WTC11 (cell line): ENCODE data around the gene DSG3. TPM values are rescaled to one million over a fixed set of nuclear protein-coding genes. Genes with fewer than 3 reads are reported as not detected.

Source experiments
- ATAC-seq: fragments of 200-7000 bp; cut with Tn5 transposase; 2 replicates; pipeline ENCODE4 v1.10.0; 2021; ENCODE audit warnings: mild to moderate bottlenecking, moderate library complexity
- CTCF ChIA-PET: fragments of 300-600 bp; sonication (Branson Sonifier 250); formaldehyde crosslinking; loops from one replicate; lab custom pipeline; 2021; ENCODE audit warnings: antibody characterized with exemption; lab: Charles Lee
- POLR2A ChIA-PET: fragments of 350-600 bp; sonication (Branson Sonifier 250); formaldehyde crosslinking; loops from one replicate; lab custom pipeline; 2021; ENCODE audit warnings: antibody characterized with exemption; lab: Charles Lee
- DNase-seq: peaks from one replicate; pipeline ENCODE4 v3.0.0; 2021; ENCODE audit warnings: low spot score
- H3K27ac Mint-ChIP-seq: 2 replicates; pipeline ENCODE4 v1.8.0; 2021; ENCODE audit warnings: mixed read lengths
- H3K27me3 Mint-ChIP-seq: 2 replicates; pipeline ENCODE4 v1.8.0; 2021; ENCODE audit warnings: low read depth, mild to moderate bottlenecking, moderate library complexity, mixed read lengths
- H3K36me3 Mint-ChIP-seq: 2 replicates; pipeline ENCODE4 v1.8.0; 2021; ENCODE audit warnings: mixed read lengths
- H3K4me1 Mint-ChIP-seq: 2 replicates; pipeline ENCODE4 v1.8.0; 2022; ENCODE audit warnings: mixed read lengths
- H3K4me3 Mint-ChIP-seq: 2 replicates; pipeline ENCODE4 v1.8.0; 2021; ENCODE audit warnings: mild to moderate bottlenecking, moderate library complexity, mixed read lengths
- H3K9me3 Mint-ChIP-seq: 2 replicates; pipeline ENCODE4 v1.8.0; 2021; ENCODE audit warnings: mixed read lengths
- AR ChIP-seq: fragments of 250-450 bp; sonication (Bioruptor Pico); IDR thresholded peaks from 2 replicates; pipeline ENCODE4 v1.9.0; 2021; ENCODE audit warnings: mild to moderate bottlenecking
- CDX4 ChIP-seq: fragments of 250-450 bp; sonication (Bioruptor Pico); IDR thresholded peaks from 2 replicates; pipeline ENCODE4 v1.9.0; 2021; ENCODE audit warnings: moderate library complexity, mild to moderate bottlenecking, inconsistent platforms, borderline replicate concordance
- CREB1 ChIP-seq: sonication (generic); formaldehyde crosslinking; IDR thresholded peaks from 2 replicates; pipeline ENCODE4 v1.8.0; 2023; ENCODE audit warnings: mild to moderate bottlenecking, missing genetic modification reagents
- E2F5 ChIP-seq: sonication (generic); formaldehyde crosslinking; IDR thresholded peaks from 2 replicates; pipeline ENCODE4 v1.8.1; 2022; ENCODE audit warnings: mild to moderate bottlenecking, moderate library complexity, missing genetic modification reagents
- ELF4 ChIP-seq: sonication (generic); formaldehyde crosslinking; IDR thresholded peaks from 2 replicates; pipeline ENCODE4 v1.8.1; 2022; ENCODE audit warnings: low read depth, mild to moderate bottlenecking, moderate library complexity, missing genetic modification reagents
- ESRRA ChIP-seq: sonication (generic); formaldehyde crosslinking; IDR thresholded peaks from 2 replicates; pipeline ENCODE4 v1.8.1; 2022; ENCODE audit warnings: mild to moderate bottlenecking, missing genetic modification reagents, borderline replicate concordance
- HMGA2 ChIP-seq: fragments of 250-450 bp; sonication (Bioruptor Pico); IDR thresholded peaks from 2 replicates; pipeline ENCODE4 v1.4.0; 2021; ENCODE audit warnings: mild to moderate bottlenecking, moderate library complexity
- IRF2 ChIP-seq: sonication (generic); formaldehyde crosslinking; IDR thresholded peaks from 2 replicates; pipeline ENCODE4 v1.8.0; 2022; ENCODE audit warnings: low read depth, missing genetic modification reagents, borderline replicate concordance
- NFATC4 ChIP-seq: fragments of 250-450 bp; sonication (Bioruptor Pico); IDR thresholded peaks from 2 replicates; pipeline ENCODE4 v1.9.0; 2021; ENCODE audit warnings: mild to moderate bottlenecking
- NFYB ChIP-seq: sonication (generic); formaldehyde crosslinking; conservative IDR thresholded peaks from 2 replicates; pipeline ENCODE4 v1.8.0; 2022; ENCODE audit warnings: low read depth, missing genetic modification reagents
- NR1H2 ChIP-seq: sonication (generic); formaldehyde crosslinking; IDR thresholded peaks from 2 replicates; pipeline ENCODE4 v1.9.0; 2021; ENCODE audit warnings: mild to moderate bottlenecking, moderate library complexity, missing genetic modification reagents
- NR2C2 ChIP-seq: sonication (generic); formaldehyde crosslinking; IDR thresholded peaks from 2 replicates; pipeline ENCODE4 v1.8.0; 2022; ENCODE audit warnings: mild to moderate bottlenecking, missing genetic modification reagents
- OVOL2 ChIP-seq: fragments of 250-450 bp; sonication (Bioruptor Pico); IDR thresholded peaks from 2 replicates; pipeline ENCODE4 v1.9.0; 2021; ENCODE audit warnings: mild to moderate bottlenecking, borderline replicate concordance
- PRDM15 ChIP-seq: sonication (generic); formaldehyde crosslinking; IDR thresholded peaks from 2 replicates; pipeline ENCODE4 v1.8.0; 2022; ENCODE audit warnings: missing genetic modification reagents
- RORB ChIP-seq: fragments of 250-450 bp; sonication (Bioruptor Pico); IDR thresholded peaks from 2 replicates; pipeline ENCODE4 v1.9.0; 2021; ENCODE audit warnings: mild to moderate bottlenecking
- ZNF232 ChIP-seq: sonication (generic); formaldehyde crosslinking; IDR thresholded peaks from 2 replicates; pipeline ENCODE4 v1.8.0; 2022; ENCODE audit warnings: mild to moderate bottlenecking, missing genetic modification reagents
- ZNF263 ChIP-seq: sonication (generic); formaldehyde crosslinking; IDR thresholded peaks from 2 replicates; pipeline ENCODE4 v1.8.1; 2022; ENCODE audit warnings: low read depth, mild to moderate bottlenecking, moderate library complexity, missing genetic modification reagents
- ZNF396 ChIP-seq: fragments of 250-450 bp; sonication (Bioruptor Pico); IDR thresholded peaks from 2 replicates; pipeline ENCODE4 v1.8.0; 2021; ENCODE audit warnings: mild to moderate bottlenecking, moderate library complexity, borderline replicate concordance
- ZNF416 ChIP-seq: fragments of 250-450 bp; sonication (Bioruptor Pico); IDR thresholded peaks from 2 replicates; pipeline ENCODE4 v1.9.0; 2021; ENCODE audit warnings: mild to moderate bottlenecking, inconsistent platforms
- ZNF423 ChIP-seq: fragments of 250-450 bp; sonication (Bioruptor Pico); IDR thresholded peaks from 2 replicates; pipeline ENCODE4 v2.1.2; 2022; ENCODE audit warnings: mild to moderate bottlenecking, moderate library complexity
- ZNF425 ChIP-seq: fragments of 250-450 bp; sonication (Bioruptor Pico); conservative IDR thresholded peaks from 2 replicates; pipeline ENCODE4 v1.9.0; 2021; ENCODE audit warnings: mild to moderate bottlenecking
- ZSCAN18 ChIP-seq: fragments of 250-450 bp; sonication (Bioruptor Pico); IDR thresholded peaks from 2 replicates; pipeline ENCODE4 v2.1.2; 2022; ENCODE audit warnings: mild to moderate bottlenecking, moderate library complexity
- total RNA-seq: library from RNA; stranded (reverse); gene quantifications from 3 replicates; pipeline ENCODE4 v1.2.3, GENCODE V29; 2021

Gene DSG3
- total RNA-seq, 1 experiment from 2014 or later = 0.04 TPM

GRCh38 chr18:31429623-31430022 lies 17.9 kb upstream of the DSG3 start:
- no peak overlapping the region for H3K4me3 Mint-ChIP-seq
- POLR2A ChIA-PET = interaction anchor here (1.2 kb wide), 1 partner anchor 68 kb away, joined by 3 read pairs; no protein-coding TSS in a partner anchor
- DNase-seq (no peak), ATAC-seq (peak; percentile 99)
- peaks cover 23% of the 10 kb centered on the region for H3K9me3 Mint-ChIP-seq
- TF ChIP-seq HMGA2 (no peak), NR1H2 (CRISPR knock-in tag) (no peak), RORB (no peak), PRDM15 (CRISPR knock-in tag) (no peak), ZNF232 (CRISPR knock-in tag) (no peak), CDX4 (CRISPR knock-in tag) (no peak), ESRRA (CRISPR knock-in tag) (no peak), OVOL2 (CRISPR knock-in tag) (no peak), NFATC4 (CRISPR knock-in tag) (no peak)
- H3K27me3 Mint-ChIP-seq = no peaks in the 10 kb centered on the region; the same call in 1 of the 2 replicates
- H3K4me1 Mint-ChIP-seq = peaks cover 13% of the 10 kb centered on the region
- H3K36me3 Mint-ChIP-seq = peaks cover 4% of the 10 kb centered on the region; the same call in 1 of the 2 replicates
- no peak overlapping the region for H3K27ac Mint-ChIP-seq
- CTCF ChIA-PET = interaction anchor here (0.6 to 1.2 kb wide), 3 partner anchors 99 to 667 kb away, joined by 3 read pairs; no protein-coding TSS in a partner anchor

GRCh38 chr18:31430072-31430471 lies 17.5 kb upstream of the DSG3 start:
- TF ChIP-seq ZNF396 (CRISPR knock-in tag) (no peak), RORB (no peak), ZNF423 (CRISPR knock-in tag) (no peak), AR (CRISPR knock-in tag) (no peak), ZNF416 (CRISPR knock-in tag) (no peak), NFYB (CRISPR knock-in tag) (no peak), ZSCAN18 (CRISPR knock-in tag) (no peak), IRF2 (CRISPR knock-in tag) (no peak), ZNF425 (CRISPR knock-in tag) (no peak), ELF4 (CRISPR knock-in tag) (no peak), NR2C2 (CRISPR knock-in tag) (no peak), OVOL2 (CRISPR knock-in tag) (no peak), CDX4 (CRISPR knock-in tag) (no peak), E2F5 (no peak), ZNF263 (no peak), CREB1 (CRISPR knock-in tag) (no peak)
- Mint-ChIP-seq H3K4me3 (no peak overlapping the region), H3K9me3 (peaks cover 25% of the 10 kb centered on the region), H3K27ac (no peak overlapping the region), H3K4me1 (peaks cover 13% of the 10 kb centered on the region), H3K36me3 (peaks cover 4% of the 10 kb centered on the region; the same call in 1 of the 2 replicates), H3K27me3 (no peaks in the 10 kb centered on the region; the same call in 1 of the 2 replicates)
- ChIA-PET CTCF (interaction anchor here (0.6 to 1.2 kb wide), 4 partner anchors 46 to 667 kb away, joined by 3 to 4 read pairs (median 3); no protein-coding TSS in a partner anchor), POLR2A (interaction anchor here (1.2 kb wide), 1 partner anchor 67 kb away, joined by 3 read pairs; no protein-coding TSS in a partner anchor)
- ATAC-seq = peak; percentile 78
- DNase-seq = no peak
